ENCODE data around the gene THYN1.

DNA sequence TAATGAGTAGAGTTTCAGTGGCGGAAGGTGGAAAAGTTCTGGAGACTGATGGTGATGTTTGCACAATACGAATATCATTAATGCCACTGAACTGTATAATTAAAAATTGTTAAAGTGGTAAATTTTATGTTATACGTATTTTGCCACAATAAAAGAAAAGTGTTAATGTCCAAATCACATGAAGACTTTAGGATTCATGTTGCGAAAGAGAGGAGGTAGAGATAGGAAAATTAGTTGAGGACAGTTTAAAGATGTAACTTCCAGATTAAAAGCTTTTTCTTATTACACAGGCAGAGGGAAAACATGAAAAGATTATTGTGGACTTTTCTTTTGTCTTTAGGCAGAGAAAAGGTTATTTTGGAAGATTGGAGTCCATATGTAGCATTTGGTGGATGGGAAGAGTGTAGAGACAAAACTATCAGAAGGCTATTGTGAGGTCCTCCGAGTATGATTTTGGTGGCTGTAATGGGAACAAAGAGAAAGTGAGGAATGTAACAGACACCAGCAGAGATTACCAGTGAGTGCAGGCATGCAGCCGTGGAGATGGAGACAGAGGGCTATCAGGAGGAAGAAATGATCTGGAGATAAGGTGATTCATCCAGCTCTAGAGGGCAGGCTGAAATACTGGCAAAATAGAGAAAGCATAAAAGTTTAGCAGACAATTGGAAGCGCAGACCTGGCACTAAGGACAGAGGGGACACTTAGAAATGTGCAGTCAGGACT is 16.2 kb downstream of the THYN1 start:
- TF ChIP-seq POLR2A (IDR thresholded peaks at IDR 0.05), result no peak
- TF ChIP-seq POLR2AphosphoS5 (IDR thresholded peaks at IDR 0.05), result no peak
- no peak for TF ChIP-seq CTCF (IDR thresholded peaks at IDR 0.05)

Data from suprapubic skin (tissue), 4 donors.